Measurements from ENCODE around the gene ARNT2.

GRCh38 chr15:80449825-80450224 lies 45.6 kb downstream of the ARNT2 start:
- TF ChIP-seq POLR2AphosphoS5 (IDR thresholded peaks at IDR 0.05) (no peak), CTCF (IDR thresholded peaks at IDR 0.05) (no peak), EP300 (IDR thresholded peaks at IDR 0.05) (no peak), POLR2A (IDR thresholded peaks at IDR 0.05) (no peak)
